Measurements from ENCODE around the gene OR56A1. TPM values are rescaled to one million over a fixed set of nuclear protein-coding genes. Genes with fewer than 3 reads are reported as not detected.
A peak's percentile ranks its signal among the peaks of the same experiment; 100 is the strongest.

Gene OR56A1
- polyA plus RNA-seq, 2 of the 4 experiments (the other 2 are of a cell fraction), result not detected

- CTCF ChIA-PET, result interaction anchor here (1.5 kb wide), 1 partner anchor 39 kb away, joined by 5 read pairs; no protein-coding TSS in a partner anchor
These were observed 32.3 kb upstream of the OR56A1 start for GRCh38 chr11:6062691-6063358.

GRCh38 chr11:6061475-6061874 lies 30.9 kb upstream of the OR56A1 start:
- no peak overlapping the region for H3K4me3 ChIP-seq
- ATAC-seq (no peak), DNase-seq (ENCODE audit: low read depth in 1 of 2, low spot score in 1 of 2) (no peak), FAIRE-seq (no peak)
- ChIA-PET CTCF (no interaction called here), POLR2A (no interaction called here)
- TF ChIP-seq FOSL2 (IDR thresholded peaks at IDR 0.05) (no peak), FOSL2 (CRISPR knock-in tag; IDR thresholded peaks at IDR 0.05) (no peak), MAFK (IDR thresholded peaks at IDR 0.05; ENCODE audit: partially characterized antibody) (peak; percentile 38), BHLHE40 (IDR thresholded peaks at IDR 0.05; ENCODE audit: low read depth, low read length) (no peak), CBX2 (IDR thresholded peaks at IDR 0.05; ENCODE audit: borderline replicate concordance, low read depth) (no peak), REST (IDR thresholded peaks at IDR 0.05) (no peak), RCOR1 (IDR thresholded peaks at IDR 0.05; ENCODE audit: low read depth, low read length) (no peak)
- H3K9me3 ChIP-seq, result no peaks in the 10 kb centered on the region
- 4% methylated on average over 3 of the region's 3 CpGs for WGBS (ENCODE audit: missing lambda C conversion rate)
- no peak overlapping the region for H3K4me2 ChIP-seq
- H3K4me1 ChIP-seq, result no peaks in the 10 kb centered on the region
- H3K27ac ChIP-seq, result no peak overlapping the region

More at GRCh38 chr11:6062691-6063358, 32.3 kb upstream of the OR56A1 start:
- WGBS (ENCODE audit: missing lambda C conversion rate), result 0% methylated on average over 5 of the region's 5 CpGs
- no peak for TF ChIP-seq GATA3 (IDR thresholded peaks at IDR 0.05; ENCODE audit: borderline replicate concordance)
- no peak for TF ChIP-seq HMGXB4 (CRISPR knock-in tag; IDR thresholded peaks at IDR 0.05; ENCODE audit: borderline replicate concordance)
- TF ChIP-seq JUNB (IDR thresholded peaks at IDR 0.05), result no peak
- TF ChIP-seq ZNF302 (CRISPR knock-in tag; IDR thresholded peaks at IDR 0.05), result no peak
- TF ChIP-seq CHD2 (IDR thresholded peaks at IDR 0.05; ENCODE audit: low read length, partially characterized antibody), result no peak
- no peak for TF ChIP-seq HEYL (CRISPR knock-in tag; IDR thresholded peaks at IDR 0.05)
- TF ChIP-seq POLR2A (IDR thresholded peaks at IDR 0.05; ENCODE audit: low read length), result no peak
- TF ChIP-seq CEBPB (IDR thresholded peaks at IDR 0.05), result no peak
- TF ChIP-seq RFX5 (IDR thresholded peaks at IDR 0.05), result no peak
- no peak for TF ChIP-seq FOSB (CRISPR knock-in tag; IDR thresholded peaks at IDR 0.05)
- no peak for TF ChIP-seq BCL3 (IDR thresholded peaks at IDR 0.05)
- TF ChIP-seq TP53 (CRISPR knock-in tag; IDR thresholded peaks at IDR 0.05), result no peak
- no peak for ATAC-seq
- no peak overlapping the region for H3K4me2 ChIP-seq
- no peak overlapping the region for H3K4me3 ChIP-seq
- H3K27ac ChIP-seq, result no peak overlapping the region
- no peak for DNase-seq (ENCODE audit: low read depth in 1 of 2, low spot score in 1 of 2)
- POLR2A ChIA-PET, result no interaction called here
- H3K9me3 ChIP-seq, result no peaks in the 10 kb centered on the region
- no peak for FAIRE-seq
- H3K4me1 ChIP-seq, result no peaks in the 10 kb centered on the region

All from A549 (cell line).